ENCODE results near the gene SRP19. TPM values are rescaled to one million over a fixed set of nuclear protein-coding genes. Genes with fewer than 3 reads are reported as not detected.

Gene SRP19
- total and polyA plus RNA-seq, 2 experiments from 2014 or later = 104 to 406 TPM

- TF ChIP-seq ZNF462 (CRISPR knock-in tag; IDR thresholded peaks at IDR 0.05) = no peak
- no peak for TF ChIP-seq ZNF114 (CRISPR knock-in tag; IDR thresholded peaks at IDR 0.05)
- no peak for TF ChIP-seq EZH2phosphoT487 (IDR thresholded peaks at IDR 0.05; ENCODE audit: unreplicated experiment)
- no peak for TF ChIP-seq ZNF331 (CRISPR knock-in tag; IDR thresholded peaks at IDR 0.05; ENCODE audit: low read depth)
- no peak for TF ChIP-seq POLR2AphosphoS5 (IDR thresholded peaks at IDR 0.05; ENCODE audit: low read depth)
Measured at GRCh38 chr5:112869948-112870347, 8.9 kb downstream of the SRP19 start (continued).

- Histone ChIP-seq H3F3A (replicated peaks; ENCODE audit: low read depth) (no peaks in the 10 kb centered on the region), H3K4me2 (no peak overlapping the region), H3K4me3 (no peak overlapping the region), H3K4me1 (ENCODE audit: insufficient read depth) (0 out of 2 replicates have a peak, but pooled peaks cover 5% of the 10 kb centered on the region), H4K20me1 (replicated peaks; ENCODE audit: insufficient read depth) (peaks cover 25% of the 10 kb centered on the region), H3K36me3 (ENCODE audit: insufficient read depth) (peaks cover 23% of the 10 kb centered on the region), H3K9me2 (ENCODE audit: insufficient read depth) (no peaks in the 10 kb centered on the region), H3K27ac (ENCODE audit: low read depth) (no peak overlapping the region), H3K27me3 (ENCODE audit: insufficient read depth) (no peaks in the 10 kb centered on the region), H2AFZ (no peak overlapping the region), H3K79me2 (replicated peaks; ENCODE audit: insufficient read depth) (peaks cover 11% of the 10 kb centered on the region)
- no peak overlapping the region for H3K27ac Mint-ChIP-seq
- H3K27me3 Mint-ChIP-seq (ENCODE audit: insufficient read depth, low read depth, poor library complexity) = peaks cover 7% of the 10 kb centered on the region
- peaks cover 5% of the 10 kb centered on the region for H3K4me1 Mint-ChIP-seq
- no peaks in the 10 kb centered on the region for H3K9me3 Mint-ChIP-seq
- H3K4me3 Mint-ChIP-seq = no peak overlapping the region
- peaks cover 76% of the 10 kb centered on the region for H3K36me3 Mint-ChIP-seq (ENCODE audit: low read depth)
- ATAC-seq (no peak), DNase-seq (ENCODE audit: low spot score) (no peak)
- TF ChIP-seq JUNB (IDR thresholded peaks at IDR 0.05; ENCODE audit: unreplicated experiment) = no peak
- TF ChIP-seq NANOG (IDR thresholded peaks at IDR 0.05; ENCODE audit: borderline replicate concordance) = no peak
- TF ChIP-seq CTCF (conservative IDR thresholded peaks at IDR 0.05; ENCODE audit: low read depth in 2 of 2) = no peak
- TF ChIP-seq CREB1 (CRISPR knock-in tag; IDR thresholded peaks at IDR 0.05; ENCODE audit: low read depth) = no peak
- no peak for TF ChIP-seq ZNF462 (CRISPR knock-in tag; IDR thresholded peaks at IDR 0.05)
- TF ChIP-seq ZNF114 (CRISPR knock-in tag; IDR thresholded peaks at IDR 0.05) = no peak
Measured at GRCh38 chr5:112870966-112871365, 9.9 kb downstream of the SRP19 start.

Measured in GM23338 (cell line).